HepG2 (cell line): ENCODE measurements around the gene JSRP1. TPM values are rescaled to one million over a fixed set of nuclear protein-coding genes. Genes with fewer than 3 reads are reported as not detected.

Experiments used
- BCL3 ChIP-seq: sonication (generic); formaldehyde crosslinking; IDR thresholded peaks from 2 replicates; pipeline ENCODE4 v1.5.1; 2020; ENCODE audit warnings: mild to moderate bottlenecking, missing genetic modification reagents, moderate library complexity
- CHCHD3 ChIP-seq: sonication (generic); formaldehyde crosslinking; IDR thresholded peaks from 2 replicates; pipeline ENCODE4 v1.8.0; 2022; ENCODE audit warnings: mild to moderate bottlenecking, missing genetic modification reagents, moderate library complexity
- EED ChIP-seq: sonication (generic); formaldehyde crosslinking; IDR thresholded peaks from 2 replicates; pipeline ENCODE4 v1.5.0; 2020; ENCODE audit warnings: mild to moderate bottlenecking, missing genetic modification reagents
- FOXO1 ChIP-seq: sonication (generic); formaldehyde crosslinking; IDR thresholded peaks from 2 replicates; pipeline ENCODE4 v1.4.0; 2020; ENCODE audit warnings: missing genetic modification reagents
- HBP1 ChIP-seq: IDR thresholded peaks from 2 replicates; pipeline ENCODE4 v1.6.1; 2016; ENCODE audit warnings: low read depth, control low read depth
- HNF4A ChIP-seq: sonication (generic); formaldehyde crosslinking; IDR thresholded peaks from 2 replicates; pipeline ENCODE4 v1.4.0; 2020; ENCODE audit warnings: missing genetic modification reagents
- HOXA5 ChIP-seq: sonication (generic); formaldehyde crosslinking; IDR thresholded peaks from 2 replicates; pipeline ENCODE4 v1.4.0; 2020; ENCODE audit warnings: missing genetic modification reagents
- ISX ChIP-seq: sonication (generic); formaldehyde crosslinking; conservative IDR thresholded peaks from 2 replicates; pipeline ENCODE4 v1.5.0; 2020; ENCODE audit warnings: missing genetic modification reagents
- JARID2 ChIP-seq: sonication (generic); formaldehyde crosslinking; IDR thresholded peaks from 2 replicates; pipeline ENCODE4 v1.8.1; 2023; ENCODE audit warnings: missing genetic modification reagents, inconsistent platforms; ENCODE audit not compliant: insufficient replicate concordance
- MBD4 ChIP-seq: IDR thresholded peaks from 2 replicates; pipeline ENCODE4 v1.6.1; 2012; ENCODE audit warnings: low read length, inconsistent platforms, borderline replicate concordance
- RBM22 ChIP-seq: fragments of 200-400 bp; formaldehyde crosslinking; optimal IDR thresholded peaks from 2 replicates; pipeline ENCODE3; 2017; ENCODE audit warnings: mild to moderate bottlenecking, low read length, moderate library complexity
- REL ChIP-seq: sonication (generic); formaldehyde crosslinking; conservative IDR thresholded peaks from 2 replicates; pipeline ENCODE4 v1.8.0; 2022; ENCODE audit warnings: mild to moderate bottlenecking, missing genetic modification reagents, moderate library complexity
- REXO4 ChIP-seq: sonication (generic); formaldehyde crosslinking; IDR thresholded peaks from 2 replicates; pipeline ENCODE4 v1.8.0; 2022; ENCODE audit warnings: missing genetic modification reagents, mild to moderate bottlenecking, borderline replicate concordance
- SMAD3 ChIP-seq: sonication (generic); formaldehyde crosslinking; IDR thresholded peaks from 2 replicates; pipeline ENCODE4 v1.4.0; 2020; ENCODE audit warnings: missing genetic modification reagents
- SP4 ChIP-seq: sonication (generic); formaldehyde crosslinking; IDR thresholded peaks from 2 replicates; pipeline ENCODE4 v1.8.1; 2023; ENCODE audit warnings: mild to moderate bottlenecking, missing genetic modification reagents
- U2AF1 ChIP-seq: fragments of 200-400 bp; formaldehyde crosslinking; optimal IDR thresholded peaks from 2 replicates; pipeline ENCODE3; 2017; ENCODE audit warnings: mild to moderate bottlenecking, low read depth, low read length
- XRCC5 ChIP-seq: fragments of 200-400 bp; formaldehyde crosslinking; optimal IDR thresholded peaks from 2 replicates; pipeline ENCODE3; 2017; ENCODE audit warnings: mild to moderate bottlenecking, low read length
- ZBTB26 ChIP-seq: IDR thresholded peaks from 2 replicates; pipeline ENCODE4 v1.6.1; 2016; ENCODE audit warnings: missing compliant biosample characterization, missing genetic modification reagents, borderline replicate concordance
- ZNF101 ChIP-seq: sonication (generic); formaldehyde crosslinking; IDR thresholded peaks from 2 replicates; pipeline ENCODE4 v1.4.0; 2020; ENCODE audit warnings: mild to moderate bottlenecking, low read depth, missing genetic modification reagents, borderline replicate concordance
- ZNF142 ChIP-seq: sonication (generic); formaldehyde crosslinking; IDR thresholded peaks from 2 replicates; pipeline ENCODE4 v1.4.0; 2020; ENCODE audit warnings: missing genetic modification reagents
- ZNF577 ChIP-seq: sonication (generic); formaldehyde crosslinking; IDR thresholded peaks from 2 replicates; pipeline ENCODE4 v1.4.0; 2020; ENCODE audit warnings: mild to moderate bottlenecking, low read depth, missing genetic modification reagents, borderline replicate concordance
- ZNF652 ChIP-seq: IDR thresholded peaks from 2 replicates; pipeline ENCODE4 v1.6.1; 2016; ENCODE audit warnings: low read depth, borderline replicate concordance
- ZSCAN25 ChIP-seq: sonication (generic); formaldehyde crosslinking; IDR thresholded peaks from 2 replicates; pipeline ENCODE4 v1.8.0; 2022; ENCODE audit warnings: mild to moderate bottlenecking, missing genetic modification reagents
- polyA plus RNA-seq, 8 experiments: library from polyadenylated mRNA; depleted of rRNA in 3 of 8; stranded (reverse) in 7 of 8; unstranded in 1 of 8; fragments of >200 nt; fragmentation: Illumina TruSeq in 4 of 8; extraction: Trizol in 4 of 8; gene quantifications; 2 replicates each; pipeline versions ENCODE4 v1.2.1 to v1.2.3, GENCODE V29; 2011 to 2016; ENCODE audit warnings: low read depth in 4 of 8, missing spikeins in 1 of 8, mixed read lengths in 1 of 8; ENCODE audit not compliant: insufficient read depth in 1 of 8
- total RNA-seq, 5 experiments: library from RNA; depleted of rRNA; stranded (reverse); fragments of >200 nt; fragmentation: Illumina TruSeq; extraction: Trizol; gene quantifications; 2 replicates each; pipeline ENCODE4 v1.2.3, GENCODE V29; 2016; ENCODE audit warnings: low read depth in 1 of 5

Gene JSRP1
- total and polyA plus RNA-seq, 2 of the 13 experiments (the other 11 are each of a cell fraction or from before 2014, with no cell fraction given) = 0.16 to 0.38 TPM

- TF ChIP-seq U2AF1 (no peak), ZSCAN25 (CRISPR knock-in tag) (no peak; the same call in 1 of the 2 replicates), JARID2 (CRISPR knock-in tag) (no peak), HOXA5 (CRISPR knock-in tag) (no peak), ISX (no peak), ZNF652 (CRISPR knock-in tag) (no peak), CHCHD3 (CRISPR knock-in tag) (no peak), BCL3 (peak; percentile 57; the same call in 1 of the 2 replicates), ZBTB26 (CRISPR knock-in tag) (no peak; the same call in 1 of the 2 replicates), SMAD3 (CRISPR knock-in tag) (no peak), XRCC5 (peak; percentile 54), REL (CRISPR knock-in tag) (no peak), MBD4 (no peak), HNF4A (CRISPR knock-in tag) (peak; percentile 90), ZNF577 (CRISPR knock-in tag) (no peak), SP4 (CRISPR knock-in tag) (no peak), RBM22 (no peak), ZNF101 (CRISPR knock-in tag) (no peak), ZNF142 (CRISPR knock-in tag) (no peak), EED (CRISPR knock-in tag) (no peak), HBP1 (peak; percentile 87), FOXO1 (CRISPR knock-in tag) (no peak), REXO4 (CRISPR knock-in tag) (no peak)
Measured at GRCh38 chr19:2242092-2242537, 14.1 kb downstream of the JSRP1 start (continued).
